HG02884 (cell line): ENCODE data around the gene TFAP2A.
A peak's percentile ranks its signal among the peaks of the same experiment; 100 is the strongest.

Source experiments
- ATAC-seq: cut with Tn5 transposase; IDR thresholded peaks from one replicate; pipeline ENCODE4 v1.9.1; 2021; ENCODE audit warnings: mild to moderate bottlenecking, moderate library complexity; ENCODE audit not compliant: unreplicated experiment

The TFAP2A gene

DNA sequence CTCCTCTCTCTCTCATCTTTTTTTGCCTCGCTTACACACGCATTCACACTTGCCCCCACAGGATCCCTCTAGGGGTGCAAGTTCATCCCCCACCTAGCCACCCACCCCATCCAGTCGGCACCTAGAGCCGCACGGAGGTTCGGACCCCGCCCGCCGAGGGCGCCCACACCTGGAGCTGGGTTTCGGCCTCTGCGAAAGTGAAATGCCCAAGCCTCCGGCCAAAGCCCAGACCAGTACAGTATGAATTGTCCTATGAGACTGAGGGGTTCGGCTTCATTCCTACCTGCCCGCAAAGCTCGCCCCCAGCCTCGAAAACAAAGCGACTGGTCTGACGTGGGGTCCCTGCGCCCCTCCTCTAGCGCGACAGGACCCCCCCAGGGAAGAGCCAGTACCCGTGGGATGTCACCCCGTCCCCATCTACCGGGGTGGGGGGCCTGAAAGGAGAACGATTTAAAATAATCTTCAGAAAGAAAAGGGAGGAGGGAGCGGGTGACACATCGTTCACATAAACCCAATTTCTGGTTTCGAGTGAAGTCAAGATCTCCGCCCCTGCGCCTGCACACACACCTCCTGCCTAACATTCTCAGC lies 1.5 kb downstream of the TFAP2A start:
- no peak for ATAC-seq

DNA sequence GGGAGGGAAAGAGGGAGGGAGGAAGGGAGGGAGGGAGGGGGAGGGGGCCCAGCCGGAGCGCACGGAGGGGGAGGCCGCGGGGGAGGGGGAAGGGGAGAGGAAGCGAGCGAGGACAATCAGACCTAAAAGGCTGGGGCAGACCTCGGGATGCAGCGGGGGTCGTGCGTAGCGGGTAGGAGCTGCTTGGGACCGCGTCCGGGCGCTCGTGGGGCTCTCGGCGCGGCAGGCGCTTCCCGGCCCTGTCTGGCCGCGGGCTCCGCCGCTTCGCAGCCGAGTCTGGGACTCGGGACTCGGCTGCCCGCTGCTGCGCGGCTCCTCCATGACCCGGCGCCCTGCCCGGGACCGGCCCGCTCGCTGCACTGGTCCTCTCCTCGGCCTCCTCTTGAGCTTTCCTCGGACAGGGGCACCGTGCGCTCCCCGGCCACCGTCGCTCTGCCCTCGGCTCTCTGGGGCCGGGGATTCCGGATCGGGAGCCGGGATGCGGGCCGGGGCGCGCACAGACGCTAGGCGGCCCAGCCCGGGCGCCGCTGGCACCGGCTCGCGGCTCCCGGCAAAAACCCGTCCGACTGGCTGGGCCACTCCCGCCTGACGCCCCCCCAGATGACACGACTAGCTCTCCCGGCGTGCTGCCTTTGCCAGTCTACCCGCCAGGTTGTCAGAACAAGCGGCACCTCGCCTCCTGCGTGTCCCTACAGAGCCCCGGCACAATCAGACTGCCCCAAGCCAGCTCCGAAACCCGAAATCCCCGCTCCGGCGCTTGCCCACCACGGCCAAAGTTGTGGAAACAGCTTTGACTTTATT lies 2.2 kb downstream of the TFAP2A start:
- peak; percentile 25 for ATAC-seq

DNA sequence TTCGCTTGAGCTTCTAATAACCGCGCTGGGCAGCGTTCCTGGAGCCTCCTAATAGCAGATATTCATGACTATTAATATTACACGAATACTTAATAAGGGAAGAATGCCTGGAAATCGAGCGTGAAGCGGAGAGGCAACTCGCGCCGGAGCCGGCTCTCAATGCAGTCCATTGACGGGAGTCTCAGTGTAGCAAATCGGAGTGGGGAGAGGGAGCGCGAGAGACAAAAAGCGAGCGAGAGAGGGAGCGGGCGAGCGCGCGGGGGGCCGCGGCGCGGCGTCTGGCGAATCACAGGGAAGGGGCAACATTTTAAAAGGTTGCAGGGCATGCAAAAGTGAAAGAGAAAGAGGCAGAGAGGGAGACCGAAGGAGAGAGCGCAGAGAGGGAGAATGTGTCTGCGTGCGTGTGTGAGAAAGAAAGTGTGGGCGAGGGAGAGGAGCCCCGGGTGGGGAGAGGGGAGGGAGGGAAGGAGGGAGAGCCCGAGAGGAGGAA lies 2.9 kb downstream of the TFAP2A start:
- ATAC-seq: peak; percentile 44

DNA sequence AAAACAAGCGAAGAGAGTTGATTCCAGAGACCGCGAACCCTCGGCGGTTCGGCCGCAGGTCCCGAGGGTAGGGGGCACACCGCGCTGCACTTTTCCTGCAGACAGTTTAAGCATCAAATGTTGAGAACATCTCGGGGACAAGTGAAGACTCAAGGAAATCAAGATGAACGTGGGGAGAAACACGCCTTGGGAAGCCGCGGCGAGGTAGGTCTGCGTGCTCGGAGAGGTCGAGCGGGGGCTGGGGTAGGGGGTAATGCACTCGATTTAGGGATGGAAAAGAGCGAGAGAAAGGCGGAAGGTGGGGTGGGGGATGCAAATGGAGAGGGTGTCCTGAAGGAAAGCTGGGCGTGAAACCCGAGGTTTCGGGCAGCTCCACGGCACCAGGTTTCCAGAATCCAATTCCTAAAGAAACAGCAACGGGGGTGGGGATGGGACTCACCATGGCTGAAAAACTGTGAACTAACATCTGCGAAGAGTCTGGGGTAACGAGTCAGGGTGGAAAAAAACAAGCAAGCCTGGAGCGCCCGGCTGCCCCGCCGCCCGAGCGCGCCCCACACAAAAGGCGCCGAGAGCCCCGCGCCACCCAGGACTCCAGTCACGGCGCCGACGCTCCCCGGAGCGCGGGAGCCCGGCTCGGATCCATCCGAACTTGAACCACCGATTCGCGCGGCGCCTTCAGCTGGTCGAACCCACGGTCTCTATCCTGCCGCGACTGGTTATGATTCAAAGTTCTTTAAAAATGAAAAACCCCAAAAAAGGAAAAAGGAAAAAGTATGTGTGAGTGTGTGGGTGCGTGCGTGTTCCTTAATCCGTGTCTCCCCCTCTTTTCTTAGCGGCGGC lies 3.5 kb downstream of the TFAP2A start:
- ATAC-seq: peak; percentile 0

DNA sequence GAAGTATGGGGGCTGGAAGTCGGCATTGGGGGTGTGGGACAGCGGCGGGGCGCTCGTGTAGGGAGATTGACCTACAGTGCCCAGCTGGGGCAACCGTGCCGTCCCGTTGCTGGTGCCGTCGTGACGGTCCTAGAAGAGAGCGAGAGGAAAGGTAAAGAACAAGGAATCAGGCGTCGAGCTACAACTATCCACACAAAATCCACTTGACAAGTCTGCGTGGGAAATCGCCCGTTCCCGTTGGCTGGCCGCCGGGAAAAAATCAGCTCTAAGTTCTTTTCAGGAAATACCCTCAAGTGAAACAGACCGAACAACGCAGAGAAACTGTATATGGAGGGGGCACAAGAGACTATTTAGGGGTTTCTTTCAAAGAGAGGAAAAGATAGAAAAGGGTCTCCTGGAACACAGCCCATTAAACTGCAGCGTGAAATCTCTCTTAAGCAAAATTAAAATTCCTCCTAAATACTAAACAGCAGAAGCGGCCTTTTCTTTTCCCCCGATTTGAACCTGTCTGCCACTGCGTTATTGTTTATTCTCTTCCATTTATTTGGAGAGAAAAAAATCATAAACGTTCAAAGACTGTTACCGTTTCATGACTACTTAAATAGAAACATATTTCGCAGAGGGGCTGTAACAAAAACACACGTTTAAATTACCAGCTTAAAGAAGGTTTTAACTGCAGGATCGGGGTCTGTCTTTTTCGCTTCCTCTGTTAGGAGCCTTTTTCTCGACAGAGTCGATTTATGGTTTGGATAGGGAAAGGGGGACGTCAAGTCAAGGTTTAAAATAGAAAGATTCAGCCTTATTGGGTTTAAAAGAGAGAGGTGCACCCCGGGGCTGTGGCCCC lies 4.4 kb downstream of the TFAP2A start:
- ATAC-seq: no peak

DNA sequence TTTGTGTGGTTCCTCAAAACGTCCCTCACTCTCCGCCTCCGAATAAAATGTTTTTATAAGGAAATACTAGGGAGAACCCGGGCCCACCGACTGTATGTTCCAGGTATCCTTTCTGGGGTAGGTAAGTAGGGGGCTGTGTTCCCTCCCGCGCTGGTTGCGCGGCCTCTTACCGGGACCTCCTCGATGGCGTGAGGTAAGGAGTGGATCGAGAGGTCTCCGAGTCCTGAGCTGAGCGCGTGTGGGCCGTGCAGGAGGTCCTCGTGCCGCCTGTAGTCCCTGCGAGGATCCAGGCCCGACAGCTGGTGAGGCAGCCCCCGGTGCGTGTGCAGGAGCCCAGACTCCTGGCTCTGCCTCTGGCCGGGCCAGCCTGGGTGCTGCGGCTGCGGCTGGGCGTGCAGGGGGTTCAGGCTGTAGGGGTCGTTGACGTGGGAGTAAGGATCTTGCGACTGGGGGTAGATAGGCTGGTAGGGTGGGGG lies 5.1 kb downstream of the TFAP2A start:
- no peak for ATAC-seq

DNA sequence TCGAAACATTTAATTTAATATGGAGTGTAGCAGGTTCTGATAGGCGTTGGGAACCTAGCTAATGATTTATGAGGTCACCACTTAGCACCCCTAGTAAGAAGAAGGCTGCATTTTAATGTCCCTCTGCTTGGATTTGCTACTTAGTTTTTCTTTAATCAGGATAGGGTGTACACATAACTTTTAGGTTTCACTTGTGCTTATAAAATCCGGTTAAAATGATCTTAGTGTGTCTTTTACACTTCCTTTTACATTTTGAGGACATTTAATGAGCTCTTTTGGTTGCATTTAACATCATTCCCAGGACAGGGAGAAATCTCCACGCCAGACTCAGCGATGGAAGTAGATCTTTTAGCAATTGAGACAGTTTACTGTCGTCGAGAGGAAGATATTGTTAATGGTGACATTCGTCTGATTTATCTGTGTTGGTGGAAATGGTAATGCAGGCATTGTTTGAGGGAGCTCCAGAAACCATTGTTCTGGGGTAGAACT lies 5.6 kb downstream of the TFAP2A start:
- ATAC-seq: no peak

DNA sequence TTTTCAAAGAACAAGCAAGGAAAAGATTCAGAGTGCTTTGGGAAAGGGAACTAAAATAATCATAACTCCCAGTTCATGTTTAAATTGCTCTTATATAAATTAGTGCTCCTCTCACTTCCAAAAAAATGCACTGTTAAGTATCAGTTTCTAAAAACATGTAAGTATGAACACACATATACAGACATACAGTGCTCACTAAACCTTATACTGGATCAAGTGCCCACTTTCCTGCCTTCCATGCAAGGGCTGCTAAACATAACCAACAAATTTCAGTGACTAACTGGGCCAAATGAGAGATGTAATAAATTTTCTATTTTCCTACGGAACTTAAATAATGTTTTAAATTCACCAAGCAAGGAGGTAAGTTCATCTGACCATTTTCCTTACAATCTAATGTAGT lies 6.4 kb downstream of the TFAP2A start:
- no peak for ATAC-seq

DNA sequence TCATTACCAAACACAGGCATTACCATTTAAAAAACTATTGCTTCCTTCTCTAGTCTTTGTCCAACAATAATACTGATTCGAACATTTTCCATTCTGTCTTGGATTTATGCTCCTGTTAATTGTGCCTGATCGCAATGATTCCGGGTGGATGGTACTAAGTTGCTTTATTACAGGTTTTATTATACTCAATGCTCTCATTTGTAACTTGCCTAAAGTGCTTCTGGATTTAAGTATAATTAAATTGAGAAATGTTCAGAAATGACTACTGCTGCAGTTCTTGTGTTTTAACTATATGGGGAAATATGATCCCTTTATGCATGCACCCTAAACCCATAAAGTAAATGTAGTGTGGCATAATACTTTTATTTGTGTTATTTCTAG lies 7.2 kb downstream of the TFAP2A start:
- ATAC-seq: no peak

DNA sequence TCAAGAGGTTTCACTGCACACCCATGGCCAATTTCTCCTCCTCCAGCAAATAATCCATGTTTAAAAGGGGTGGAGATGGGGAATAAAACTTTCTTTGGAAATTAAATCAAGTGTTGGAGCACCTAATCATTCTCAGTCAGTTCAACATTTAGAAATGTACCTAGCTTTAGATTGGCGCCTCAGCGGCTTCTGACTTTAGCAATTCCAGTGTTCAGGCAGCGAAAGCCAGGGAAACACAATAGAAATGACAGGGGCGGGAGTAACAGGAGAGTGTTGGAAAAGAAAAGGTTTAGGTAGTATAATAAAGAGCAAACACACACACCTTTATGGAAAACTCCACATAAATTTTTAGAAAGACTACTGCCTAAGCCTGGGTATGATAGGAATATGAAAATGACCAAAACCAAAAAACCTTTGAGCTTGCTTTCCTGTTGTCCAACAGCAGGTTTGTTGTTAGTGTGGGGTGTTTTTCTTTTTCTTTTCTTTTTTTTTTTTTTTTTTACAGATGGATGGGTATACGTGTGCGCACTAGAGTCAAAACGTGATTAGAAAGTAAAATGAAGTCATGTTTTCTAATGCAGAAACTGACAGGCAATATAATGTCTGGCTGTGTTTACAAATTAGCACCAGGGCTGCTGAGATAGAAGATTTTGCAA lies 7.7 kb downstream of the TFAP2A start:
- ATAC-seq: no peak

DNA sequence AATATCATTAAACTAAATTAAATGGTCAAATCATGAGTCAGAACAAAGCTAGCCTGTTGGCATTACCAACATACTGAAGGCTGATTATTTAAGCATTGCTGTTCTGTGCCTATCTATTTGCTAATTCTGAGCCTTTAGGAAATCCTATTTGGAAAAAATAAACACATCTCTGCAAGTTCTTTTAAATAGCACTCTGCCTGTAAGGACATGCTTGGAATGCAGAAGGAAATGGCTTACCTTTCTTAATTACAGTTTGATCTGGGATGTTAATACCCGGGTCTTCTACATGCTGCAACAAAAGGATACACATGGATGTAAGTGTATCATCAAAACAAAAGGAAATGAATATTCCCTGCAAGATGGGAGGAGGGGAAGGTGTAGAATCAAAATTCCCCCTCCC lies 8.3 kb downstream of the TFAP2A start:
- ATAC-seq: no peak

DNA sequence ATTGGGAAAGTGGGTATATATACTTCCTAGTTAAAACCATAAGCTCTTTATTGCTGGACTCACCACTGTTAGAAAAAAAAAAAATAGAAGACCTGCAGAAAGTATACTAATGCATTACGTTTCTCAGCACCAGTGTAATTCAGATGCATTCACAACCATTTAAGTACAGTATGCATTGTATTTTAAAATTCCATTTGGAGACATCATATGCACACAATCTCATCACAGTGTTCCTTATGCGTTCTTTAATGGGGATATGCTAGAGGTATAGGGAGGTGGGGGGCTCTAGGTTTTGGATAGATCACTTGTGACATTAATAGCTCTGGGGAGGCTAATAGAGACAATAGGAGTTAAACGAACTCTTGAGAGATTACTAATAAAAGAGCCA lies 9.4 kb downstream of the TFAP2A start:
- no peak for ATAC-seq

DNA sequence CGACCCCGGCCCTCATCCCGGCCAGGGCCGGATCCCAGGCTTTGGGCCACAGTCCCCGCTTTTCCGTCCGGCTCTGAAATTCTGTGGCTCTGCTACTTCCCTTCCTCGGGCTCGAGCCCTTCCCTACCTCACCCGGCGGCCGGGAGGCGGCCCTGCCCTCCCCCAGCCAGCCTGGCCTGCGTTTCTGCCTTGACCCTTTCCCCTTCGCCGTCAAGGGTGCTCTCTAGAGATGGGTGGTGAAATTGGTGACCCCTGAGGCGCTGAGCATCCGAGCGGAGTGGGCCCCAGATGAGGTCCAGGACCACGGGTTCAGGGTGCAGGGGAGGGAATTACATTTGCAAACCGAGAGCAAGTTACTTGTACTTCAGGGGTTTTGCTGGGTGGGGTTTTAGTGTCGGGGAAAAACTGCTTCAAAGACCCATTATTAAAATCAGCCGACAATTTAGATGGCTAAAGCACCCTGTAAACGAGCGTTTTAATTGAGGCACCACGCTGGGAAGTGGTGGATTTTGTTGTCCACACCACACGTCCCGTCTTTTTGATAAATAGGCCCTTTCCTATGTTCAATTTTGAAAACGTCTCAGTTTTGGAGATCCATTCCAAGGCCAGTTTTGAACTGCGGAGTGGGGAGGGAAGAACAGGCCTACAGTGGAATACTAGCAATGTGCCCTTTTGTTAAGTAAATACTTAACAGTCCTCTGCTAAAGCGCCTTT lies 9.9 kb downstream of the TFAP2A start:
- peak; percentile 0 for ATAC-seq

DNA sequence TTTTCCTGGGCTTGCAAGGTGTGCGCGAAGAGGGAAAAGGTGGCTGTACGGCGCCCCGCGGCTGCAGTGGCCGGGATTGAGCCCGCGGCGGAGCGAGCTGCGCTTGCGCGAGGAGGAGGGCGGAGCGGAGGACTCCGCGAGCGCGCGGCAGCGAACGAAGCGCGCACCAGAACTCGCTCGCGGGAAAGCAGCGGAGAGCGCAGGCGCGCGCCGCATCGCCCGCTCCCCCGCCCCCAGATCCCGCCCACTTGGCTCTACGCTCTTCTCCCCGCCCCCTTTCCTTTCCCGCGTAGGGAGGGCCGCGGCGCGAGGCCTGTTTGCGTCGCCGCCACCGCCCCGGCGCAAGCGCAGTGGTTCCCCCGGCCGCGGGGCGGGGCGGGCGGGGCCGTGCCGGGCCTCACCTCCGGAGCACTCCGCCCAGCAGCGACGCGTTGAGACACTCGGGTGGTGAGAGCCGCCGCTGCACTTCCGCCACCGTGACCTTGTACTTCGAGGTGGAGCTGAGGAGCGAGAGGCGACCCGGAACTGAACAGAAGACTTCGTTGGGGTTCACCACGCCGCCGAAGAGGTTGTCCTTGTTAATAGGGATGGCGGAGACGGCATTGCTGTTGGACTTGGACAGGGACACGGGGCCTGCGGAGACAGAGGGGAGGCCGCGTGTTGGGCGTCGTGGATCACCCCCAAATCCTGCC lies 10.6 kb downstream of the TFAP2A start:
- peak; percentile 96 for ATAC-seq

DNA sequence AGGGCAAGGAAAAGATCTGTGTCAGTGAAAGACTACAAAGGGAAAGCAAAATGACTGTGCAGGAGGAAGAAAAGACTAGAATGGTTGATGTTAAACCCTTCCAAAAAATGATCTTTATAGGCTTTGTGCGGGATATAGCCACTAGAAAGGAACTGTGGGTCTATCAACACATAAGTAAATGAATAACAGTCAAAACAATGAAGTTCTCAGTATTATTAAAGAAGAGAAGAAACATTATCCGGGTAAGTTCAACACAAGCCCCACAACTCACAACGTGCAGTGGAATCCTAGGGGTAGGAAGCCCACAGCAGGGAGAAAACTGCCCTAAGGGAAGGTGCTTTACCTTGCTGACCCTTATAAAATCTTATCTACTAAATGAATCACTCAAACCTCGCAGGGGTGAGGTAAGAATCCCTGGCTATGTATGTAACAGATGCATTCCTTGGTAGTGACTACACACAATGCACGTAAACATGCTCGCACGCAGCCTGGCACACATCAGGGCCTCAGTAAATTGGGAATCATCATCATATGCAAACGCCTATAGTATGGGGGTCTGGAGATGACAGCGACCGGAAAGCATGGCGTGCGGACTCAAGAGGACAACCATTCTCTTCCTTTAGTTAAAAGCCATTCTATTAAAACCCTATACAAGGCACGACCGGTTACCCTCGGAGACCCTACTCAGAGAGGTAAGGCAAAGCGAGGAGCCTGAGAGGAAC lies 11.3 kb downstream of the TFAP2A start:
- peak; percentile 14 for ATAC-seq

DNA sequence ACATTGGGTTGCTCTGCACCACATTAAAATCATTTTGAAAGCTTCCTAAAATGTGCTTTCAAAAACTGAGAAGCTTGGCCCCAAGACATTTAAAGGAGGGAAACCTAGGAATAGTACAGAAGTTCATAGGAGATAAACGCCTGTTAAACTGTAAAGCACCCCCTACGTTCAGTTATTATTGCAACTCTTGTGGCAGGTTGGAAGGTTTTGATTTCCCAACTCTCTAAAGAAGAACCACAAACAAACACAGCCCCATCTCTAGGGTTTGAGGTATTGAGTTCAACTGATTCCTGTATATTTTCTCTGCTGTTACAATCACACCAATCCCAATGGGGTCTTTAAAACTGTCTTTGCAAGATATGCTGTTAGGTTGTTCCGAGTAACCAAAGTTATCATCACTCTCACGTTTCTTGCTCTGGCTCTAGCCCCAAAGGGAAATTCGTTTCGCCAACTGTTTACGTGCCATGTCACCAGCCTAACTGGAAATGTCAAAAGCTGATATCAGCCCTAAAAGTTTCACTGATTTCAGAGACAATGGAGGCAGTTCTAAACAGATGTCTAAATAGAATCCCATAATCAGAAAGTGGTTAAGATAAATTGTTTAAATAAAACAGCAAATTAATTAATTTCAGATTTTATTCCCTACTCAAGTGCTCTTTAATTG lies 12.1 kb downstream of the TFAP2A start:
- no peak for ATAC-seq

DNA sequence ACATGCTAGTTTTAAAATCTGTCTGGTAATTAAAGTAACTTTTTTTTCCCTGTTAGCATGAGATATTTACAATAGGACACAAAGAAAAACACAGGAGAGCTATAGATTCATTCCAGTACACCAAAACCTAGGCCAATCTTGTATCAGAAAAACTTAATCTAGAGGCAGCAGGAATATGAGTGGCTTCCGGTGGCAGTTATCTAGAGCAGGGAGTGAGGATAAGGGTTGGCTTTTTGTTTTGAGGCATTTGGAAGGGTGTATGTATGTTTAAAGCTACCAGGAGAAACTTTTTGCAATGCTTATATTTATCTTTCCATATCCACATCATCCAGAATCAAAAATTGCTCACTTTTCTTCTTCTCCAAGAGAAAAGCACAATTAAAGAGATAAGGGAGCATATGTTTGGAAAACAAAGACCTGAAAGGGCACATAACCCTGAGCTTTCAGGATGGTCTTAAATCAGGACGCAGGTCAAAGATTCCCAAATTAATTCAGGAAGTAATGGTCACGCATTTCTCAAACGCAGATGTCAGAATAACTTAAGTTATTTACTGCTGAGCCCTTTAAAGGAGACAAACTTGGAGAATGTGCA lies 13.1 kb downstream of the TFAP2A start:
- no peak for ATAC-seq
